Muscle layer of colon (tissue), 2 donors: ENCODE results near the gene SORL1.

Experiments
- H3K27ac ChIP-seq: one replicate; pipeline ENCODE4 v1.7.0; 2013; ENCODE audit warnings: low read depth, mild to moderate bottlenecking, low read length, moderate library complexity
- H3K27me3 ChIP-seq, 2 donors: one replicate each; pipeline ENCODE4 v1.7.0; 2013; ENCODE audit warnings: low read length in 2 of 2, mild to moderate bottlenecking in 2 of 2; ENCODE audit not compliant: insufficient read depth in 2 of 2, control insufficient read depth in 1 of 2
- H3K36me3 ChIP-seq: one replicate; pipeline ENCODE4 v1.7.0; 2013; ENCODE audit warnings: mild to moderate bottlenecking, low read length; ENCODE audit not compliant: insufficient read depth
- H3K4me1 ChIP-seq: one replicate; pipeline ENCODE4 v1.7.0; 2013; ENCODE audit warnings: mild to moderate bottlenecking, low read length; ENCODE audit not compliant: insufficient read depth
- H3K4me3 ChIP-seq, 2 donors: one replicate each; pipeline ENCODE4 v1.7.0; 2013; ENCODE audit warnings: low read length in 2 of 2, low read depth in 1 of 2, mild to moderate bottlenecking in 1 of 2, moderate library complexity in 1 of 2
- H3K9ac ChIP-seq: one replicate; pipeline ENCODE4 v1.7.0; 2013; ENCODE audit warnings: low read length
- H3K9me3 ChIP-seq: one replicate; pipeline ENCODE4 v1.7.0; 2013; ENCODE audit warnings: mild to moderate bottlenecking, low read length
- donor health status: abdominal sarcoma.
- donor health status: Adenocarcinoma of cecum.

The SORL1 gene

GRCh38 chr11:121652971-121653370 is 200.9 kb downstream of the SORL1 start:
- no peaks in the 10 kb centered on the region for H3K9me3 ChIP-seq
- no peaks in the 10 kb centered on the region for H3K36me3 ChIP-seq
- H3K27ac ChIP-seq: no peak overlapping the region
- H3K4me1 ChIP-seq: peaks cover 28% of the 10 kb centered on the region
- H3K27me3 ChIP-seq: no peaks in the 10 kb centered on the region
- no peak overlapping the region for H3K9ac ChIP-seq
- H3K4me3 ChIP-seq: no peak overlapping the region

- H3K4me1 ChIP-seq: peaks cover 28% of the 10 kb centered on the region
- H3K4me3 ChIP-seq: peak overlapping the region in 1 of 2 donors; percentile 75
- no peaks in the 10 kb centered on the region for H3K36me3 ChIP-seq
- no peak overlapping the region for H3K9ac ChIP-seq
- peak overlapping the region; percentile 86 for H3K27ac ChIP-seq
- H3K9me3 ChIP-seq: no peaks in the 10 kb centered on the region
- H3K27me3 ChIP-seq: no peaks in the 10 kb centered on the region
Observed at GRCh38 chr11:121654259-121654842, 202.2 kb downstream of the SORL1 start.

GRCh38 chr11:121654843-121655536 is 202.9 kb downstream of the SORL1 start:
- Histone ChIP-seq H3K9ac (peak overlapping the region; percentile 55), H3K9me3 (no peaks in the 10 kb centered on the region), H3K4me3 (peak overlapping the region; percentile 44 to 75), H3K27ac (peak overlapping the region; percentile 86), H3K4me1 (peaks cover 28% of the 10 kb centered on the region), H3K36me3 (no peaks in the 10 kb centered on the region), H3K27me3 (no peaks in the 10 kb centered on the region)

- H3K4me3 ChIP-seq: peak overlapping the region; percentile 44 to 75
- no peaks in the 10 kb centered on the region for H3K36me3 ChIP-seq
- H3K9me3 ChIP-seq: no peaks in the 10 kb centered on the region
- H3K27ac ChIP-seq: peak overlapping the region; percentile 86
- peak overlapping the region; percentile 62 for H3K9ac ChIP-seq
- H3K27me3 ChIP-seq: no peaks in the 10 kb centered on the region
- H3K4me1 ChIP-seq: peaks cover 28% of the 10 kb centered on the region
Observed at GRCh38 chr11:121655537-121656327, 203.6 kb downstream of the SORL1 start.

- peak overlapping the region; percentile 62 for H3K9ac ChIP-seq
- peak overlapping the region in 1 of 2 donors; percentile 15 for H3K4me3 ChIP-seq
- H3K27ac ChIP-seq: peak overlapping the region; percentile 86
Observed at GRCh38 chr11:121656328-121657090, 204.4 kb downstream of the SORL1 start.

GRCh38 chr11:121657146-121657545 is 205.0 kb downstream of the SORL1 start:
- H3K9ac ChIP-seq: no peak overlapping the region
- peak overlapping the region; percentile 86 for H3K27ac ChIP-seq
- H3K27me3 ChIP-seq: no peaks in the 10 kb centered on the region
- H3K4me1 ChIP-seq: peaks cover 28% of the 10 kb centered on the region
- H3K4me3 ChIP-seq: peak overlapping the region in 1 of 2 donors; percentile 15
- no peaks in the 10 kb centered on the region for H3K36me3 ChIP-seq
- H3K9me3 ChIP-seq: no peaks in the 10 kb centered on the region

More at GRCh38 chr11:121656328-121657090, 204.4 kb downstream of the SORL1 start:
- Histone ChIP-seq H3K4me1 (peaks cover 28% of the 10 kb centered on the region), H3K27me3 (no peaks in the 10 kb centered on the region), H3K9me3 (no peaks in the 10 kb centered on the region), H3K36me3 (no peaks in the 10 kb centered on the region)

GRCh38 chr11:121659811-121660210 is 207.7 kb downstream of the SORL1 start:
- Histone ChIP-seq H3K9me3 (no peaks in the 10 kb centered on the region), H3K9ac (no peak overlapping the region), H3K27ac (no peak overlapping the region), H3K36me3 (no peaks in the 10 kb centered on the region), H3K27me3 (no peaks in the 10 kb centered on the region), H3K4me1 (peaks cover 20% of the 10 kb centered on the region), H3K4me3 (no peak overlapping the region)

GRCh38 chr11:121661880-121662486 is 209.9 kb downstream of the SORL1 start:
- Histone ChIP-seq H3K27ac (no peak overlapping the region), H3K4me3 (no peak overlapping the region), H3K9me3 (no peaks in the 10 kb centered on the region), H3K9ac (no peak overlapping the region), H3K4me1 (peaks cover 6% of the 10 kb centered on the region), H3K27me3 (no peaks in the 10 kb centered on the region), H3K36me3 (no peaks in the 10 kb centered on the region)

- Histone ChIP-seq H3K4me3 (no peak overlapping the region), H3K27ac (no peak overlapping the region), H3K9ac (no peak overlapping the region), H3K9me3 (no peaks in the 10 kb centered on the region), H3K27me3 (no peaks in the 10 kb centered on the region), H3K4me1 (no peaks in the 10 kb centered on the region), H3K36me3 (no peaks in the 10 kb centered on the region)
Observed at GRCh38 chr11:121664144-121664543, 212.0 kb downstream of the SORL1 start.

- Histone ChIP-seq H3K9me3 (no peaks in the 10 kb centered on the region), H3K4me1 (peaks cover 3% of the 10 kb centered on the region), H3K36me3 (no peaks in the 10 kb centered on the region), H3K27me3 (no peaks in the 10 kb centered on the region), H3K4me3 (no peak overlapping the region), H3K27ac (no peak overlapping the region), H3K9ac (no peak overlapping the region)
Observed at GRCh38 chr11:121665206-121665838, 213.2 kb downstream of the SORL1 start.
